ENCODE data around the gene BIRC6. TPM values are rescaled to one million over a fixed set of nuclear protein-coding genes. Genes with fewer than 3 reads are reported as not detected.

BIRC6 gene
- total and polyA plus RNA-seq, 2 donors (not counting 1 experiment from before 2014, with no cell fraction given), result 41.7 to 166 TPM

- H3K9ac ChIP-seq (ENCODE audit: low read length), result no peak overlapping the region
- no peaks in the 10 kb centered on the region for H4K20me1 ChIP-seq (ENCODE audit: control insufficient read depth, insufficient read depth, low read length, poor library complexity, severe bottlenecking)
- no peak for ATAC-seq (ENCODE audit: low read depth)
- H3K36me3 ChIP-seq (replicated peaks in 1 of 2; ENCODE audit: control extremely low read depth in 1 of 2, control insufficient read depth in 1 of 2, extremely low read depth in 1 of 2, insufficient read depth in 2 of 2, low read length in 1 of 2), result peaks cover 4 to 43% of the 10 kb centered on the region in 2 experiments
- H3K4me3 ChIP-seq (ENCODE audit: control extremely low read depth in 1 of 5, extremely low read depth in 1 of 5, insufficient read depth in 1 of 5, low read depth in 2 of 5, low read length in 4 of 5), result no peak overlapping the region
- H3K27me3 ChIP-seq (replicated peaks in 1 of 4; ENCODE audit: control extremely low read depth in 1 of 4, control insufficient read depth in 3 of 4, insufficient read depth in 4 of 4, low read length in 3 of 4), result no peaks in the 10 kb centered on the region
- intact Hi-C loops (cut with micrococcal nuclease), result no loop called here
- WGBS (ENCODE audit: insufficient coverage), result 80% methylated on average over 1 of the region's 1 CpG
- POLR2A ChIA-PET, result no interaction called here
- peaks cover 3% of the 10 kb centered on the region for H3K79me2 ChIP-seq (ENCODE audit: control insufficient read depth, insufficient read depth, low read length)
- Mint-ChIP-seq H3K4me1 (no peaks in the 10 kb centered on the region), H3K27me3 (no peaks in the 10 kb centered on the region), H3K27ac (no peak overlapping the region), H3K9me3 (ENCODE audit: insufficient read depth) (no peaks in the 10 kb centered on the region), H3K4me3 (no peak overlapping the region)
- DNase-seq, result no peak
- no peak overlapping the region for H3K27ac ChIP-seq (ENCODE audit: low read length in 2 of 2)
- H3K4me1 ChIP-seq (ENCODE audit: control insufficient read depth in 2 of 2, insufficient read depth in 2 of 2, low read length in 2 of 2), result no peaks in the 10 kb centered on the region
- no peak overlapping the region for H3K4me2 ChIP-seq (replicated peaks; ENCODE audit: low read depth, low read length, poor library complexity, severe bottlenecking)
- TF ChIP-seq CTCF (IDR thresholded peaks at IDR 0.05) (no peak), EZH2 (IDR thresholded peaks at IDR 0.05; ENCODE audit: borderline replicate concordance, insufficient read depth, low read depth, low read length, poor library complexity, severe bottlenecking) (no peak)
- H3K9me3 ChIP-seq (ENCODE audit: control extremely low read depth in 1 of 3, control insufficient read depth in 2 of 3, insufficient read depth in 1 of 3, low read length in 2 of 3), result no peaks in the 10 kb centered on the region
- CTCF ChIA-PET, result no interaction called here
- H2AFZ ChIP-seq (ENCODE audit: insufficient read depth, low read depth, low read length, poor library complexity, severe bottlenecking), result no peak overlapping the region
Observed at GRCh38 chr2:32532961-32533360, 176.1 kb downstream of the BIRC6 start.

- intact Hi-C loops (cut with micrococcal nuclease), result no loop called here
- H3K9ac ChIP-seq (ENCODE audit: low read length), result no peak overlapping the region
- H3K79me2 ChIP-seq (ENCODE audit: control insufficient read depth, insufficient read depth, low read length), result peaks cover 3% of the 10 kb centered on the region
- ChIA-PET CTCF (interaction anchor here (0.7 kb wide), 1 partner anchor 469 kb away, joined by 3 read pairs; no protein-coding TSS in a partner anchor), POLR2A (interaction anchor here (0.7 kb wide), 1 partner anchor 9 kb away, joined by 6 read pairs; no protein-coding TSS in a partner anchor)
- H3K36me3 ChIP-seq (replicated peaks in 1 of 2; ENCODE audit: control extremely low read depth in 1 of 2, control insufficient read depth in 1 of 2, extremely low read depth in 1 of 2, insufficient read depth in 2 of 2, low read length in 1 of 2), result peaks cover 3 to 38% of the 10 kb centered on the region in 2 experiments
- DNase-seq (no peak), ATAC-seq (ENCODE audit: low read depth) (no peak)
- no peaks in the 10 kb centered on the region for H3K9me3 ChIP-seq (ENCODE audit: control extremely low read depth in 1 of 3, control insufficient read depth in 2 of 3, insufficient read depth in 1 of 3, low read length in 2 of 3)
- H4K20me1 ChIP-seq (ENCODE audit: control insufficient read depth, insufficient read depth, low read length, poor library complexity, severe bottlenecking), result no peaks in the 10 kb centered on the region
- no peak for TF ChIP-seq EZH2 (IDR thresholded peaks at IDR 0.05; ENCODE audit: borderline replicate concordance, insufficient read depth, low read depth, low read length, poor library complexity, severe bottlenecking)
- TF ChIP-seq CTCF (IDR thresholded peaks at IDR 0.05), result no peak
- no peaks in the 10 kb centered on the region for H3K4me1 ChIP-seq (ENCODE audit: control insufficient read depth in 2 of 2, insufficient read depth in 2 of 2, low read length in 2 of 2)
- no peaks in the 10 kb centered on the region for H3K9me3 Mint-ChIP-seq (ENCODE audit: insufficient read depth)
- H3K4me2 ChIP-seq (replicated peaks; ENCODE audit: low read depth, low read length, poor library complexity, severe bottlenecking), result no peak overlapping the region
- H3K4me1 Mint-ChIP-seq, result no peaks in the 10 kb centered on the region
- no peak overlapping the region for H3K27ac ChIP-seq (ENCODE audit: low read length in 2 of 2)
- H3K27me3 ChIP-seq (replicated peaks in 1 of 4; ENCODE audit: control extremely low read depth in 1 of 4, control insufficient read depth in 3 of 4, insufficient read depth in 4 of 4, low read length in 3 of 4), result no peaks in the 10 kb centered on the region
- H3K27ac Mint-ChIP-seq, result no peak overlapping the region
- no peak overlapping the region for H2AFZ ChIP-seq (ENCODE audit: insufficient read depth, low read depth, low read length, poor library complexity, severe bottlenecking)
- no peak overlapping the region for H3K4me3 ChIP-seq (ENCODE audit: control extremely low read depth in 1 of 5, extremely low read depth in 1 of 5, insufficient read depth in 1 of 5, low read depth in 2 of 5, low read length in 4 of 5)
- WGBS (ENCODE audit: insufficient coverage), result no CpG with 5 or more reads among the region's 3 CpGs
- H3K4me3 Mint-ChIP-seq, result no peak overlapping the region
- no peaks in the 10 kb centered on the region for H3K27me3 Mint-ChIP-seq
Observed at GRCh38 chr2:32534831-32535230, 178.0 kb downstream of the BIRC6 start.
